ENCODE data around the gene ATP13A3. TPM values are rescaled to one million over a fixed set of nuclear protein-coding genes. Genes with fewer than 3 reads are reported as not detected.
"Not testable (repeated sequence)": the region's sequence is repeated elsewhere in the genome, so short reads cannot be mapped to it uniquely, and the experiment has no call there.

The ATP13A3 gene
- total RNA-seq, 1 donor from 2014 or later = 198 TPM

DNA sequence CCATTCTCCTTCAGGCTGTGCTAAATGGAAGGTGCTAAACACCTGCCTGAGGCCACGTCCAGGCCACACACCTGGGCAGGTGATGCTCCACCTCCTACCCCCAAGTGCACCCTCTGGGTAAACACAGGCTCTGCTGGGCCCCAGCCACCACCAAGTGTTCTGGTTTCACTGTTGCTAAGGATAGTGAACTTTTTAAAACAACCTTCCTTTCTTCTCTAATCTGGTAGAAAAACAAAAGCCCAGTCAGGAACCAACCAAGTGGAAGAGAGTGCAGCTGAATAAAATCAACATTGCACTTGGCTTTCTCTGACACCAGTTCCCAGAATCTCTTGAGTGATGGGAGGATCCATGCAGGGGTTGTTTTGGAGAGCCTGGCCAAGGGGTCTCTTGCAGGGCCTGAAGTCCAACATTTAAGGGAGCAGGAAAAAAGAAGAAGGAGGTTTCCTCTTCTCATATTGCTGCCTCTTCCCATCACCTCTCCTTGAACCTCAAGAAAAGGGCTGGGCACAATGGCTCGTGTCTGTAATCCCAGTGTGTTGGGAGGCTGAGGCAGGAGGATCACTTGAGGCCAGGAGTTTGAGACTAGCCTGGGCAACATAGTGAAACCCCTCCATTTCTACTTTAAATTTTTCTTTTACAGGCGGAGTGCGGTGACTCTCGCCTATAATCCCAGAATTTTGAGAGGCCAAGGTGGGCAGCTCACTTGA is 26.2 kb upstream of the ATP13A3 start:
- Mint-ChIP-seq H3K36me3 (ENCODE audit: low read depth) (peaks cover 3% of the 10 kb centered on the region), H3K4me3 (no peak overlapping the region), H3K9me3 (no peaks in the 10 kb centered on the region), H3K27ac (no peak overlapping the region), H3K4me1 (ENCODE audit: low read depth) (no peaks in the 10 kb centered on the region), H3K27me3 (ENCODE audit: insufficient read depth) (peaks cover 7% of the 10 kb centered on the region)
- intact Hi-C loops (cut with micrococcal nuclease) = no loop called here
- DNase-seq (ENCODE audit: low spot score) = no peak

- Mint-ChIP-seq H3K27me3 (ENCODE audit: insufficient read depth) (peaks cover 4% of the 10 kb centered on the region), H3K9me3 (no peaks in the 10 kb centered on the region), H3K4me3 (no peak overlapping the region), H3K4me1 (ENCODE audit: low read depth) (no peaks in the 10 kb centered on the region), H3K27ac (no peak overlapping the region), H3K36me3 (ENCODE audit: low read depth) (peaks cover 3% of the 10 kb centered on the region)
- intact Hi-C loops (cut with micrococcal nuclease) = no loop called here
- DNase-seq (ENCODE audit: low spot score) = no peak
These were observed 22.0 kb upstream of the ATP13A3 start for GRCh38 chr3:194508491-194509453.

DNA sequence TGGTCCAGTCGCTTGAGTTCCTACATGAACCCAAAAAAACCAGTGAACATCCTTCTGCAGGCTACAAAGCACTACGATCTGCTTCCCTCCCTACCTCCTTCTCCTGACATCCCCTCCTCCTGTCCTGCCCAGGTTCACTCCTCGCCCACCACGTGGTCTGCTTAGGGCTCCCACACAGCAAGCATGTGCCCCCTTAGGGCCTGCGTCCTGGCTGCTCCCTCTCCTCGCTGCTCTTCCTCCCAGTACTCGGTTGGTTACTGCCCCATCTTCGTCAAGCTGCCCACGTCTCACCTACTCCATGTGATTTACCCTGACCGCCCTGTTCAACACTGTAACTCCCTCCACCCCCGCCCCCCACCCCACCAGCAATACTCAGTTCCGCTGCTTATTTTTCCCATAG is 20.8 kb upstream of the ATP13A3 start:
- Mint-ChIP-seq H3K27ac (no peak overlapping the region), H3K36me3 (ENCODE audit: low read depth) (peaks cover 3% of the 10 kb centered on the region), H3K4me3 (no peak overlapping the region), H3K9me3 (no peaks in the 10 kb centered on the region), H3K4me1 (ENCODE audit: low read depth) (no peaks in the 10 kb centered on the region), H3K27me3 (ENCODE audit: insufficient read depth) (peaks cover 4% of the 10 kb centered on the region)
- intact Hi-C loops (cut with micrococcal nuclease) = no loop called here
- DNase-seq (ENCODE audit: low spot score) = no peak

DNA sequence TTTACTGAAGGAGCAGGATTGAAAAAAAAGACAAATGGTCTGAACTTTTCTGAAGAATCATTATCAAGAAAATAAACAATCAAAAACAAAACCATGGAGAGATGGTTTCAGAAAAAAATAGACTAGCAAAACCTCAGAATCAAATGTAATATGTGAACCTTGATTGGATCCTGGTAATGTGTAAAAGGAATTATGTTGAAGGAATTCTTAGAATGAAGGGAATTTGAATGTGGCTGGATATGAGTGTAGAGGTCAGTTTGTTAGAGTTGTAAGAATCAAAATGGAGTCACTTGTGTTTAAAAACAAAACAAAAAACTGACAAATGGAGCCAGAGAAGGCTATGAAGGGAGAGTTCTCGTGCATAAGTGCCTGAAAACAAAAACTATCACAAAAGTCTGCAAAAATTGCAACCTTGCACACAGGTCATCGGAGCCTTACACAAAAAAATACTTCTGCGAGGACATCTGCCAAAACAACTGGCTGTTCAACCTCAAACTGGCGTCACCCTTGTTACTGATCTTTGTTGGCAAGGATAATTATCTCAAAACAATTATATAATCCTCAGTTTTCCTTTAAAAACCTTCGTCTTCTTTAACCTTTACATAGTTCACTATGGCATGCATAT is 19.1 kb upstream of the ATP13A3 start:
- H3K27me3 Mint-ChIP-seq (ENCODE audit: insufficient read depth) = peaks cover 4% of the 10 kb centered on the region
- peaks cover 3% of the 10 kb centered on the region for H3K36me3 Mint-ChIP-seq (ENCODE audit: low read depth)
- DNase-seq (ENCODE audit: low spot score) = no peak
- no peak overlapping the region for H3K4me3 Mint-ChIP-seq
- no peaks in the 10 kb centered on the region for H3K9me3 Mint-ChIP-seq
- H3K4me1 Mint-ChIP-seq (ENCODE audit: low read depth) = no peaks in the 10 kb centered on the region
- no peak overlapping the region for H3K27ac Mint-ChIP-seq
- intact Hi-C loops (cut with micrococcal nuclease) = no loop called here

GRCh38 chr3:194504861-194505260 is 18.1 kb upstream of the ATP13A3 start:
- no peak overlapping the region for H3K27ac Mint-ChIP-seq
- H3K4me1 Mint-ChIP-seq (ENCODE audit: low read depth) = no peaks in the 10 kb centered on the region
- no peak for DNase-seq (ENCODE audit: low spot score)
- peaks cover under 1% of the 10 kb centered on the region for H3K36me3 Mint-ChIP-seq (ENCODE audit: low read depth)
- H3K27me3 Mint-ChIP-seq (ENCODE audit: insufficient read depth) = peaks cover 4% of the 10 kb centered on the region
- H3K4me3 Mint-ChIP-seq = no peak overlapping the region
- intact Hi-C loops (cut with micrococcal nuclease) = no loop called here
- no peaks in the 10 kb centered on the region for H3K9me3 Mint-ChIP-seq

DNA sequence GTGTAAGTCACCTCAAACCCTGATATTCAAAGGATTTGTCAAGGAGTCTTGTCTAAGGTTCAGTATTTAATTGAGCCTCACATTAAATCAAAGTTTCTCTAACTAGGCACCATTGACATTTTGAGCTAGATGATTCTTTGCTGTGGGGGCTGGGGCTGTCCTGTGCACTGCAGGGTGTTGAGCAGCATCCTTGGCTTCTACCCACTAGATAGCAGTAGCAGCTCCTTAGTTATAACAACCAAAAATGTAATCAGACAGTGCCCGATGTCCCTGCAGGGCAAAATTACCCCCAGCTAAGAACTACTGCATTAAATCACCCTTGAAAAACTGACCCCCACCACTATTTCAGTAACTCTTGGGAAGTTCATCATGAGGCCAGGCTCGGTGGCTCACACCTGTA is 17.3 kb upstream of the ATP13A3 start:
- no peak for DNase-seq (ENCODE audit: low spot score)
- intact Hi-C loops (cut with micrococcal nuclease) = no loop called here
- Mint-ChIP-seq H3K27ac (no peak overlapping the region), H3K27me3 (ENCODE audit: insufficient read depth) (peaks cover 4% of the 10 kb centered on the region), H3K4me3 (no peak overlapping the region), H3K9me3 (no peaks in the 10 kb centered on the region), H3K4me1 (ENCODE audit: low read depth) (no peaks in the 10 kb centered on the region), H3K36me3 (ENCODE audit: low read depth) (no peaks in the 10 kb centered on the region)

- no peak for DNase-seq (ENCODE audit: low spot score)
- Mint-ChIP-seq H3K36me3 (ENCODE audit: low read depth) (no peaks in the 10 kb centered on the region), H3K27ac (no peak overlapping the region), H3K4me1 (ENCODE audit: low read depth) (no peaks in the 10 kb centered on the region), H3K9me3 (no peaks in the 10 kb centered on the region), H3K4me3 (no peak overlapping the region), H3K27me3 (ENCODE audit: insufficient read depth) (peaks cover 4% of the 10 kb centered on the region)
- intact Hi-C loops (cut with micrococcal nuclease) = no loop called here
These were observed 16.3 kb upstream of the ATP13A3 start for GRCh38 chr3:194503081-194503531.

DNA sequence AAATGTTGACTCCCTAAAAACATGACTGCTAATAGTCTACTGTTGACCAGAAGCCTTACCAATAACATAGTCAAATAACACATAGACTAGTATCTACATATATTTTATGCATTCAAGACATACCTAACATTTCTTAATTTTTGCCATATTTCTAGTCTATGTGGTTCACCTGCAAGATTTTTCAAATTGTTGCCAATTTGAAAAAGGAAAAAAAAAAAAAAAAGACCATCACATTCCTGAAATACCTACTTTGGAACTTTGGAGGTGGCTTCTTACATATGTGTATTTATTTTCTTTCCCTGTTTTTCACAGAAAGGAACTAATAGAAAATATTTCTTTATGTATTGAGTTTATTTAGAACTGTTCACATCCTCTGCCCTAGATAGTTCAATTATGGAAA is 13.4 kb upstream of the ATP13A3 start:
- Mint-ChIP-seq H3K9me3 (no peaks in the 10 kb centered on the region), H3K27me3 (ENCODE audit: insufficient read depth) (peaks cover 2% of the 10 kb centered on the region), H3K27ac (no peak overlapping the region), H3K4me1 (ENCODE audit: low read depth) (peaks cover 10% of the 10 kb centered on the region), H3K4me3 (no peak overlapping the region), H3K36me3 (ENCODE audit: low read depth) (no peaks in the 10 kb centered on the region)
- intact Hi-C loops (cut with micrococcal nuclease) = no loop called here
- DNase-seq (ENCODE audit: low spot score) = no peak

DNA sequence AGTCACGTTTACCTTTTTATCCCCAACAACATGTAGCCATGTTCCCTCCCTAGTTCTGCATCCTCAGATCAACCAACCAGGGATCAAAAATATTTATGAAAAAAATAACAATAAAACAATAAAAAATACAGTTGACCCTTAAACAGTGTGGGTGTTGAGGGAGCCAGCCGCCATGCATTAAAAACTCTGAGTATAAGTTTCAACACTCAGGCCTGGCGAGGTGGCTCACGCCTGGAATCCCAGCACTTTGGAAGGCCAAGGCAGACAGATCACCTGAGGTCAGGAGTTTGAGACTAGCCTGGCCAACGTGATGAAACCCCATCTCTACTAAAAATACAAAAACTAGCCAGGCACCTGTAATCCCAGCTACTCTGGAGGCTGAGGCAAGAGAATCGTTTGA is 12.7 kb upstream of the ATP13A3 start:
- H3K27ac Mint-ChIP-seq; H3K4me3 Mint-ChIP-seq; DNase-seq (ENCODE audit: low spot score); intact Hi-C loops (cut with micrococcal nuclease); H3K36me3 Mint-ChIP-seq (ENCODE audit: low read depth); H3K9me3 Mint-ChIP-seq; H3K27me3 Mint-ChIP-seq (ENCODE audit: insufficient read depth); H3K4me1 Mint-ChIP-seq (ENCODE audit: low read depth): not testable (repeated sequence)

DNA sequence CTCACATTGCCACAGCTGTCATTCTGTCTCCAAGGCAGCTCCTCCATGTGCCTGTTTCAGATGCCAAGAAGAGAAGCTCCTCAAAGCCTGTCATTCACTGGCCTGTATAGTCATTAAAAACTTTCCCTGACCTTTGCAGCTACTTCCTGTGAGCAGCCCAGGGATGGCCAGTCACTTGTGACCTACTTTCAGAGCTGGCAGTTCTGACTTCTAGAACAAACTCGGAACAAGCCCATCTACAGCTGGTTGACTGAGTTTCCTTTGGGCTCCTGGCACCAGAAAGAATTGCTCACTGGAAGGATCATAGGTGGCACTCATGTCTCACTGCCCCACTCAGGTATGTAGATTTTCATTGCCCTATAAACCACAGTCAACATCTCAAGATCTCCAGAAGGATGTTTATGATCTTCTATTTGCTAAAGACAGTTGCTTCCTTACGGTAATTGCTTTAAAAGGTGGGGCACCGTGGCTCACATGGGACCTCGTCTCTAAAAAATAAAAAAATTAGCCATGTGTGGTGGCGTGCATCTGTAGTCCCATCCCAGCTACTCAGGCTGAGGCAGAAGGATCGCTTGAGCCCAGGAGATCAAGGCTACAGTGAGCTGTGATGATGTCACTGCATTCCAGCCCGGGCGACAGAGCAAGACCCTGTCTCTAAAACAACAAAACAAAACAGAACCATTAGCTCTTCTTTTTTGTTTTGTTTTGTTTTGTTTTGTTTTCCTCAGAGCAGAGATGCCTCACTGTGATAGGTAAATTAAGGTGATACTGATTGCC is 11.2 kb upstream of the ATP13A3 start:
- Mint-ChIP-seq H3K4me1 (ENCODE audit: low read depth) (peaks cover 18% of the 10 kb centered on the region), H3K9me3 (no peaks in the 10 kb centered on the region), H3K27me3 (ENCODE audit: insufficient read depth) (no peaks in the 10 kb centered on the region), H3K4me3 (no peak overlapping the region), H3K36me3 (ENCODE audit: low read depth) (no peaks in the 10 kb centered on the region), H3K27ac (no peak overlapping the region)
- intact Hi-C loops (cut with micrococcal nuclease) = no loop called here
- DNase-seq (ENCODE audit: low spot score) = no peak

DNA sequence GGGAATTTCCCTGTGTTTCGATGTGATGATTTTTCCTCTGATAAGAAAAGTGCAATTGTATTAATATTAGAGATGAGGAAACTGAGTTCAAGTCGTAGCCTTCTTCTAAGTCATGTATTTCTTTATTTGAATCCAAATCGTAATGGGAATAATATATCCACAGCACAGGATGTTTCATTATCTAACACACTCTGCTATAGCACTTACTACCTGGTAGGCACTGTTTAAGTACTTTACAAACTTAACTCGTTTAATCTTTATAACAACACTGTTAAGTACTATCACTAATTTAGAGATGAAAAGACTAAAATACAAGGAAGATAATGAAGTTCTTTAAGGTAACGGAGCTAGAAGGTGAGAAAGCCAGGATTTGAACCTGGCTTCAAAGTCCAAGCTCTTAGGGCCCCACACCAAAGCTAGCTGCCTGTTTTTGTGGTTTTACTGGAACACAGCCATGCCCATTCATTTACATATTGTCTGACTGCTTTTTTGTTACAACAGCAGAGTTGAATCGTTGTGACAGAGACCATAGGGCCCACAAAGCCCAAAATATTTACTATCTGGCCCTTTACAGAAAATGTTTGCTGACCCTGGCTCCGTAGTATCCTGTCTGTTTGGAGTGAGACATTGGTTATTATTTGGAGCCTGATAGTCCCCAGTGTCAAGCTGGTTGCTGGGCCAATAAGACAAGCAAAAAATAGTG is 9.6 kb upstream of the ATP13A3 start:
- no peak for DNase-seq (ENCODE audit: low spot score)
- no peaks in the 10 kb centered on the region for H3K27me3 Mint-ChIP-seq (ENCODE audit: insufficient read depth)
- H3K9me3 Mint-ChIP-seq = no peaks in the 10 kb centered on the region
- peaks cover 18% of the 10 kb centered on the region for H3K4me1 Mint-ChIP-seq (ENCODE audit: low read depth)
- no peak overlapping the region for H3K4me3 Mint-ChIP-seq
- H3K27ac Mint-ChIP-seq = no peak overlapping the region
- peaks cover 4% of the 10 kb centered on the region for H3K36me3 Mint-ChIP-seq (ENCODE audit: low read depth)
- intact Hi-C loops (cut with micrococcal nuclease) = no loop called here

DNA sequence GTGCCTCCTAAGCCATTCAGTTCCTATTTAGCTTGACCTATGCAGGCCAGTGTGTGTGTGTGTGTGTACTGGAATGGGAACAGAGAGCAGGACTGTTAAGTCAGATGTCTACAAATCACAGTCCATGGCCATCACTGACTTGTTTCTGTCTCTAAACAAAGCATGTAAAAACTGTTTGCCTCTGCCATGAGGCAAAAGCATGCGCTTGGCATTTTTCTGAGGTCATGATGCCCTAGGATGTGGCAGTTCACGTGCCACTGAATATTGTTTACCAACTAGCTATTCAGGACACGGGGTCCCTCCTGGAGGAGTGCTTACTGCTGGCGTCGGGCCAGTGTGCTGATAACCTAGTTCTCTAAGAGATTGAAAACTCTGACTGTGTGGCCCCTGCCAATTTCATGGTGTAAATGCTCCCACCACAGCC is 8.2 kb upstream of the ATP13A3 start:
- Mint-ChIP-seq H3K27ac (no peak overlapping the region), H3K9me3 (no peaks in the 10 kb centered on the region), H3K4me1 (ENCODE audit: low read depth) (peaks cover 25% of the 10 kb centered on the region), H3K36me3 (ENCODE audit: low read depth) (peaks cover 8% of the 10 kb centered on the region), H3K4me3 (no peak overlapping the region), H3K27me3 (ENCODE audit: insufficient read depth) (no peaks in the 10 kb centered on the region)
- DNase-seq (ENCODE audit: low spot score) = no peak
- intact Hi-C loops (cut with micrococcal nuclease) = no loop called here
